Body of pancreas (tissue), 4 donors: ENCODE measurements around the gene RASGRP3.

ENCODE experiments used
- POLR2A ChIP-seq, 3 donors: fragments of 450-650 bp; IDR thresholded peaks; one replicate each; pipeline ENCODE4 v1.6.1; 2016; ENCODE audit warnings: antibody characterized with exemption in 3 of 3, mild to moderate bottlenecking in 2 of 3
- TF ChIP-seq, protein P1 (sequence below), 7 experiments: fragments of 450-650 bp in 4 of 7; fragments of 200-600 bp in 3 of 7; sonication (generic) in 3 of 7; IDR thresholded peaks; one replicate each; pipeline ENCODE4 v1.5.1; 2016 to 2019; ENCODE audit warnings: antibody characterized with exemption in 7 of 7

DNA sequence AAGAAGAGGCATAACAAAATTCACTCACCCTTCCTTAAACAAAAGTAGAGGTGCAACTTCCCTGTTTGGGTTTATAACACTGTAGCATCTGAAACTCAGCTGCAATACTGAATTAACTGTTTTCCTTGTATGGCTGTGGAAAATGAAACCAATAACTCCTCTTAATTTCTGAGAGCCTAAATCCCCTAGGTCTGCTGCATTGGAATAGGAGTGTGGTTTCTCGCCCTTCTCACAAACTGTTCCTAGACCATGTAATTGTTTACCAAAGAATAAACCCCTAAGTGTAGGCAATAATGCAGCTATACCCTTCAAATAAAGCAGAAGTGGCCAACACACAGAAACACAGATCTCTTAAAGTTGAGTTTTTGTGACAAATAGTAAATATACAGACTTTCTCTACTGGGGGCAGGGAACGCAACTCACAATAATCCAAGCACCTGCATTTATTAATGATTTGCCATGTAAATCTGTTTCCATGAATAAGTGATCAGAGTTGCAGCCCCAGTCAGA lies 52.0 kb downstream of the RASGRP3 start:
- TF ChIP-seq, protein P1, sequence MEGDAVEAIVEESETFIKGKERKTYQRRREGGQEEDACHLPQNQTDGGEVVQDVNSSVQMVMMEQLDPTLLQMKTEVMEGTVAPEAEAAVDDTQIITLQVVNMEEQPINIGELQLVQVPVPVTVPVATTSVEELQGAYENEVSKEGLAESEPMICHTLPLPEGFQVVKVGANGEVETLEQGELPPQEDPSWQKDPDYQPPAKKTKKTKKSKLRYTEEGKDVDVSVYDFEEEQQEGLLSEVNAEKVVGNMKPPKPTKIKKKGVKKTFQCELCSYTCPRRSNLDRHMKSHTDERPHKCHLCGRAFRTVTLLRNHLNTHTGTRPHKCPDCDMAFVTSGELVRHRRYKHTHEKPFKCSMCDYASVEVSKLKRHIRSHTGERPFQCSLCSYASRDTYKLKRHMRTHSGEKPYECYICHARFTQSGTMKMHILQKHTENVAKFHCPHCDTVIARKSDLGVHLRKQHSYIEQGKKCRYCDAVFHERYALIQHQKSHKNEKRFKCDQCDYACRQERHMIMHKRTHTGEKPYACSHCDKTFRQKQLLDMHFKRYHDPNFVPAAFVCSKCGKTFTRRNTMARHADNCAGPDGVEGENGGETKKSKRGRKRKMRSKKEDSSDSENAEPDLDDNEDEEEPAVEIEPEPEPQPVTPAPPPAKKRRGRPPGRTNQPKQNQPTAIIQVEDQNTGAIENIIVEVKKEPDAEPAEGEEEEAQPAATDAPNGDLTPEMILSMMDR (IDR thresholded peaks at IDR 0.05), result no peak
- TF ChIP-seq POLR2A (IDR thresholded peaks at IDR 0.05), result no peak
